SH-SY5Y (cell line): ENCODE measurements around the gene CEP57.

Experiments
- GATA2 ChIP-seq: IDR thresholded peaks from 2 replicates; pipeline ENCODE4 v1.6.1; 2011; ENCODE audit warnings: mild to moderate bottlenecking, low read depth, low read length
- GATA3 ChIP-seq: IDR thresholded peaks from 2 replicates; pipeline ENCODE4 v1.6.1; 2011; ENCODE audit warnings: low read depth, mild to moderate bottlenecking, low read length, moderate library complexity

- no peak for TF ChIP-seq GATA3
- TF ChIP-seq GATA2 = no peak
These were observed at the start of gene CEP57 for GRCh38 chr11:95790123-95790932.
